ENCODE results near the gene COX6B2.

The COX6B2 gene

GRCh38 chr19:55389386-55390317, 35.1 kb upstream of the COX6B2 start:
- no peak overlapping the region for H3K27ac ChIP-seq (ENCODE audit: low read length)

GRCh38 chr19:55387736-55388497, 33.4 kb upstream of the COX6B2 start:
- H3K27ac ChIP-seq (ENCODE audit: low read length), result no peak overlapping the region
- H3K36me3 ChIP-seq (replicated peaks; ENCODE audit: insufficient read depth, low read length), result peaks cover 19% of the 10 kb centered on the region
- no peaks in the 10 kb centered on the region for H3K9me3 ChIP-seq (replicated peaks; ENCODE audit: insufficient read depth, low read length)
- no peak overlapping the region; the same call in 1 of the 2 replicates for H3K4me3 ChIP-seq (ENCODE audit: low read length)
- peaks cover 75% of the 10 kb centered on the region for H3F3A ChIP-seq (ENCODE audit: insufficient read depth, low read length)
- H3K27me3 ChIP-seq (replicated peaks; ENCODE audit: insufficient read depth, low read length), result no peaks in the 10 kb centered on the region
- H3K9me2 ChIP-seq (replicated peaks; ENCODE audit: insufficient read depth, low read length), result no peaks in the 10 kb centered on the region
- peaks cover 53% of the 10 kb centered on the region for H3K79me2 ChIP-seq (ENCODE audit: low read length)
- H2AFZ ChIP-seq (ENCODE audit: low read length), result no peak overlapping the region
- TF ChIP-seq CTCF (IDR thresholded peaks at IDR 0.05; ENCODE audit: low read length) (no peak), EZH2phosphoT487 (IDR thresholded peaks at IDR 0.05; ENCODE audit: low read length) (no peak), EZH2 (optimal IDR thresholded peaks at IDR 0.05; ENCODE audit: low read depth, low read length) (no peak)
- H3K4me1 ChIP-seq (ENCODE audit: low read length), result peaks cover 20% of the 10 kb centered on the region
- no peak overlapping the region; the same call in 1 of the 2 replicates for H3K9ac ChIP-seq (ENCODE audit: low read length)
- no peak for DNase-seq
- peaks cover 41% of the 10 kb centered on the region for H4K20me1 ChIP-seq (ENCODE audit: insufficient read depth, low read length)
- H3K4me2 ChIP-seq (ENCODE audit: low read depth, low read length), result peak overlapping the region; percentile 98; the same call in 1 of the 2 replicates

More at GRCh38 chr19:55389386-55390317, 35.1 kb upstream of the COX6B2 start:
- no peak for DNase-seq
- Histone ChIP-seq H3K9ac (ENCODE audit: low read length) (no peak overlapping the region), H3K4me3 (ENCODE audit: low read length) (no peak overlapping the region), H3K4me1 (ENCODE audit: low read length) (peaks cover 12% of the 10 kb centered on the region), H4K20me1 (ENCODE audit: insufficient read depth, low read length) (peaks cover 41% of the 10 kb centered on the region), H3K79me2 (ENCODE audit: low read length) (peaks cover 43% of the 10 kb centered on the region), H3K4me2 (ENCODE audit: low read depth, low read length) (no peak overlapping the region), H3K9me3 (replicated peaks; ENCODE audit: insufficient read depth, low read length) (no peaks in the 10 kb centered on the region), H3K27me3 (replicated peaks; ENCODE audit: insufficient read depth, low read length) (no peaks in the 10 kb centered on the region), H2AFZ (ENCODE audit: low read length) (no peak overlapping the region), H3K9me2 (replicated peaks; ENCODE audit: insufficient read depth, low read length) (no peaks in the 10 kb centered on the region), H3K36me3 (replicated peaks; ENCODE audit: insufficient read depth, low read length) (peaks cover 19% of the 10 kb centered on the region), H3F3A (ENCODE audit: insufficient read depth, low read length) (peaks cover 70% of the 10 kb centered on the region)
- TF ChIP-seq EZH2phosphoT487 (IDR thresholded peaks at IDR 0.05; ENCODE audit: low read length), result no peak
- no peak for TF ChIP-seq CTCF (IDR thresholded peaks at IDR 0.05; ENCODE audit: low read length)
- no peak for TF ChIP-seq EZH2 (optimal IDR thresholded peaks at IDR 0.05; ENCODE audit: low read depth, low read length)

- Histone ChIP-seq H3K4me1 (ENCODE audit: low read length) (peaks cover 29% of the 10 kb centered on the region), H2AFZ (ENCODE audit: low read length) (no peak overlapping the region), H3K9ac (ENCODE audit: low read length) (peak overlapping the region; percentile 94), H3K27ac (ENCODE audit: low read length) (no peak overlapping the region), H3K9me2 (replicated peaks; ENCODE audit: insufficient read depth, low read length) (no peaks in the 10 kb centered on the region), H3K4me3 (ENCODE audit: low read length) (peak overlapping the region; percentile 91), H3K36me3 (replicated peaks; ENCODE audit: insufficient read depth, low read length) (peaks cover 19% of the 10 kb centered on the region), H3K79me2 (ENCODE audit: low read length) (peaks cover 67% of the 10 kb centered on the region), H3K9me3 (replicated peaks; ENCODE audit: insufficient read depth, low read length) (no peaks in the 10 kb centered on the region), H3K27me3 (replicated peaks; ENCODE audit: insufficient read depth, low read length) (no peaks in the 10 kb centered on the region), H3F3A (ENCODE audit: insufficient read depth, low read length) (peaks cover 74% of the 10 kb centered on the region), H4K20me1 (ENCODE audit: insufficient read depth, low read length) (peaks cover 41% of the 10 kb centered on the region), H3K4me2 (ENCODE audit: low read depth, low read length) (peak overlapping the region; percentile 98)
- TF ChIP-seq EZH2 (optimal IDR thresholded peaks at IDR 0.05; ENCODE audit: low read depth, low read length), result no peak
- no peak for DNase-seq
Observed at GRCh38 chr19:55386493-55386971, 32.0 kb upstream of the COX6B2 start.

Data from MM.1S (cell line).